HEK293T (cell line): ENCODE data around the gene FBXL4.

Source experiments
- CTCF ChIA-PET: fragments of 350-600 bp; formaldehyde crosslinking; extraction: SDS; loops from one replicate; lab custom pipeline; 2021; ENCODE audit warnings: antibody characterized with exemption, inconsistent platforms; lab: Yijun Ruan, JAX
- POLR2A ChIA-PET: fragments of 350-600 bp; formaldehyde crosslinking; extraction: SDS; loops from one replicate; lab custom pipeline; 2020; ENCODE audit warnings: antibody characterized with exemption, inconsistent platforms; lab: Yijun Ruan, JAX
- DNase-seq: peaks from one replicate; pipeline ENCODE4 v3.0.0; 2012; ENCODE audit warnings: mixed read lengths; ENCODE audit errors: extremely low spot score
- ARNT ChIP-seq: fragments of 450-650 bp; IDR thresholded peaks from 2 replicates; pipeline ENCODE4 v1.6.1; 2017; ENCODE audit warnings: mild to moderate bottlenecking
- BHLHE40 ChIP-seq: fragments of 450-650 bp; IDR thresholded peaks from 2 replicates; pipeline ENCODE4 v1.6.1; 2016; ENCODE audit warnings: mild to moderate bottlenecking, moderate library complexity, borderline replicate concordance
- CTBP1 ChIP-seq: fragments of 450-650 bp; IDR thresholded peaks from 2 replicates; pipeline ENCODE4 v1.6.1; 2016; ENCODE audit warnings: borderline replicate concordance
- ELF4 ChIP-seq: fragments of 450-650 bp; IDR thresholded peaks from 2 replicates; pipeline ENCODE4 v1.6.1; 2017; ENCODE audit warnings: antibody characterized with exemption
- FOXA1 ChIP-seq: fragments of 450-650 bp; IDR thresholded peaks from 2 replicates; pipeline ENCODE4 v1.6.1; 2016; ENCODE audit warnings: mild to moderate bottlenecking
- FOXK2 ChIP-seq: fragments of 450-650 bp; IDR thresholded peaks from 2 replicates; pipeline ENCODE4 v1.6.1; 2016; ENCODE audit warnings: mild to moderate bottlenecking
- HDGF ChIP-seq: fragments of 450-650 bp; IDR thresholded peaks from 2 replicates; pipeline ENCODE4 v1.6.1; 2017; ENCODE audit warnings: antibody characterized with exemption, borderline replicate concordance
- L3MBTL2 ChIP-seq: fragments of 450-650 bp; conservative IDR thresholded peaks from 2 replicates; pipeline ENCODE4 v1.6.1; 2016; ENCODE audit warnings: mild to moderate bottlenecking
- LEF1 ChIP-seq: fragments of 450-650 bp; IDR thresholded peaks from 2 replicates; pipeline ENCODE4 v1.6.1; 2017; ENCODE audit warnings: mild to moderate bottlenecking, borderline replicate concordance
- PKNOX1 ChIP-seq: fragments of 450-650 bp; IDR thresholded peaks from 2 replicates; pipeline ENCODE4 v1.6.1; 2016
- SP1 ChIP-seq: fragments of 450-650 bp; IDR thresholded peaks from 2 replicates; pipeline ENCODE4 v1.6.1; 2017
- SUZ12 ChIP-seq: fragments of 450-650 bp; IDR thresholded peaks from 2 replicates; pipeline ENCODE4 v1.6.1; 2016; ENCODE audit warnings: mild to moderate bottlenecking
- TARDBP ChIP-seq: fragments of 450-650 bp; IDR thresholded peaks from 2 replicates; pipeline ENCODE4 v1.6.1; 2016
- ZNF384 ChIP-seq: fragments of 450-650 bp; IDR thresholded peaks from 2 replicates; pipeline ENCODE4 v1.6.1; 2016

The FBXL4 gene

GRCh38 chr6:98836962-98837944, 110.5 kb downstream of the FBXL4 start:
- TF ChIP-seq HDGF, result no peak
- no peak for TF ChIP-seq LEF1
- no peak for TF ChIP-seq FOXA1
- no peak for TF ChIP-seq CTBP1
- TF ChIP-seq ZNF384, result no peak
- no peak for TF ChIP-seq TARDBP
- no peak for TF ChIP-seq FOXK2
- TF ChIP-seq ELF4, result no peak
- peak; percentile 36; the same call in 1 of the 2 replicates for TF ChIP-seq L3MBTL2
- TF ChIP-seq PKNOX1, result peak; percentile 79
- ChIA-PET CTCF (interaction anchor here (0.6 to 2.5 kb wide), 3 partner anchors 68 to 1710 kb away, joined by 3 to 15 read pairs (median 4); no protein-coding TSS in a partner anchor), POLR2A (interaction anchor here (1.3 kb wide), 1 partner anchor 10 kb away, joined by 4 read pairs; no protein-coding TSS in a partner anchor)
- no peak for DNase-seq

- CTCF ChIA-PET, result interaction anchor here (0.6 to 2.5 kb wide), 6 partner anchors 13 to 1781 kb away, joined by 3 to 15 read pairs (median 4); no protein-coding TSS in a partner anchor
- POLR2A ChIA-PET, result interaction anchor here (1.1 to 1.3 kb wide), 2 partner anchors 9 to 59 kb away, joined by 3 to 4 read pairs; no protein-coding TSS in a partner anchor
- TF ChIP-seq SUZ12 (no peak), SP1 (no peak), ELF4 (no peak), HDGF (no peak), CTBP1 (no peak), FOXA1 (no peak), BHLHE40 (no peak)
- DNase-seq, result no peak
These were observed 111.5 kb downstream of the FBXL4 start for GRCh38 chr6:98836025-98836961.

DNA sequence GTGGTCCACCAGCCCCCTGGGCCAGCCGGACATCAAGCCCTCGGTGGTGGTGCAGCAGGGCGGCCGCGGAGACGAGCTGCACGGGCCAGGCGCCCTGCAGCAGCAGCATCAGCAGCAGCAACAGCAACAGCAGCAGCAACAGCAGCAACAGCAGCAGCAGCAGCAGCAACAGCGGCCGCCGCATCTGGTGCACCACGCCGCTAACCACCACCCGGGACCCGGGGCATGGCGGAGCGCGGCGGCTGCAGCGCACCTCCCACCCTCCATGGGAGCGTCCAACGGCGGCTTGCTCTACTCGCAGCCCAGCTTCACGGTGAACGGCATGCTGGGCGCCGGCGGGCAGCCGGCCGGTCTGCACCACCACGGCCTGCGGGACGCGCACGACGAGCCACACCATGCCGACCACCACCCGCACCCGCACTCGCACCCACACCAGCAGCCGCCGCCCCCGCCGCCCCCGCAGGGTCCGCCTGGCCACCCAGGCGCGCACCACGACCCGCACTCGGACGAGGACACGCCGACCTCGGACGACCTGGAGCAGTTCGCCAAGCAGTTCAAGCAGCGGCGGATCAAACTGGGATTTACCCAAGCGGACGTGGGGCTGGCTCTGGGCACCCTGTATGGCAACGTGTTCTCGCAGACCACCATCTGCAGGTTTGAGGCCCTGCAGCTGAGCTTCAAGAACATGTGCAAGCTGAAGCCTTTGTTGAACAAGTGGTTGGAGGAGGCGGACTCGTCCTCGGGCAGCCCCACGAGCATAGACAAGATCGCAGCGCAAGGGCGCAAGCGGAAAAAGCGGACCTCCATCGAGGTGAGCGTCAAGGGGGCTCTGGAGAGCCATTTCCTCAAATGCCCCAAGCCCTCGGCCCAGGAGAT, 112.4 kb downstream of the FBXL4 start:
- ChIA-PET CTCF (interaction anchor here (0.6 kb wide), 3 partner anchors 12 to 1780 kb away, joined by 3 to 9 read pairs (median 4); no protein-coding TSS in a partner anchor), POLR2A (interaction anchor here (0.6 to 1.1 kb wide), 2 partner anchors 58 to 1134 kb away, joined by 3 read pairs; no protein-coding TSS in a partner anchor)
- no peak for TF ChIP-seq ARNT
- peak; percentile 87 for TF ChIP-seq L3MBTL2
- TF ChIP-seq FOXK2, result no peak
- no peak for TF ChIP-seq BHLHE40
- no peak for DNase-seq

- POLR2A ChIA-PET, result interaction anchor here (0.6 to 1.3 kb wide), 5 partner anchors 11 to 1133 kb away, joined by 3 to 5 read pairs (median 3); partner anchors contain the start of gene FBXL4
- DNase-seq, result peak; percentile 89
- TF ChIP-seq SUZ12 (no peak), SP1 (no peak), TARDBP (no peak), L3MBTL2 (peak; percentile 89), PKNOX1 (peak; percentile 91)
- CTCF ChIA-PET, result interaction anchor here (0.5 to 1.0 kb wide), 2 partner anchors 44 to 285 kb away, joined by 3 to 4 read pairs; no protein-coding TSS in a partner anchor
These were observed 113.4 kb downstream of the FBXL4 start, which contains the start of gene POU3F2 for GRCh38 chr6:98834060-98835031. TSS of gene POU3F2 (plus strand) at chr6:98834574. CDS start at chr6:98834874, 300 bp downstream.
